ENCODE results near the gene COL15A1.

- TF ChIP-seq, protein P1, sequence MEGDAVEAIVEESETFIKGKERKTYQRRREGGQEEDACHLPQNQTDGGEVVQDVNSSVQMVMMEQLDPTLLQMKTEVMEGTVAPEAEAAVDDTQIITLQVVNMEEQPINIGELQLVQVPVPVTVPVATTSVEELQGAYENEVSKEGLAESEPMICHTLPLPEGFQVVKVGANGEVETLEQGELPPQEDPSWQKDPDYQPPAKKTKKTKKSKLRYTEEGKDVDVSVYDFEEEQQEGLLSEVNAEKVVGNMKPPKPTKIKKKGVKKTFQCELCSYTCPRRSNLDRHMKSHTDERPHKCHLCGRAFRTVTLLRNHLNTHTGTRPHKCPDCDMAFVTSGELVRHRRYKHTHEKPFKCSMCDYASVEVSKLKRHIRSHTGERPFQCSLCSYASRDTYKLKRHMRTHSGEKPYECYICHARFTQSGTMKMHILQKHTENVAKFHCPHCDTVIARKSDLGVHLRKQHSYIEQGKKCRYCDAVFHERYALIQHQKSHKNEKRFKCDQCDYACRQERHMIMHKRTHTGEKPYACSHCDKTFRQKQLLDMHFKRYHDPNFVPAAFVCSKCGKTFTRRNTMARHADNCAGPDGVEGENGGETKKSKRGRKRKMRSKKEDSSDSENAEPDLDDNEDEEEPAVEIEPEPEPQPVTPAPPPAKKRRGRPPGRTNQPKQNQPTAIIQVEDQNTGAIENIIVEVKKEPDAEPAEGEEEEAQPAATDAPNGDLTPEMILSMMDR (IDR thresholded peaks at IDR 0.05): no peak
- TF ChIP-seq EZH2 (IDR thresholded peaks at IDR 0.05; ENCODE audit: borderline replicate concordance, insufficient read depth, low read depth, low read length, poor library complexity, severe bottlenecking): no peak
Observed at GRCh38 chr9:99042620-99043019, 98.9 kb downstream of the COL15A1 start.
